Left lobe of liver (tissue), 2 donors: ENCODE data around the gene MPV17L. TPM values are rescaled to one million over a fixed set of nuclear protein-coding genes. Genes with fewer than 3 reads are reported as not detected.
"Not testable (repeated sequence)": the region's sequence is repeated elsewhere in the genome, so short reads cannot be mapped to it uniquely, and the experiment has no call there.

Source experiments
- ATAC-seq: fragments of 200-7000 bp; cut with Tn5 transposase; one replicate; pipeline ENCODE4 v1.9.1; 2020; ENCODE audit warnings: mild to moderate bottlenecking, moderate library complexity
- DNase-seq: peaks from one replicate; pipeline ENCODE4 v3.0.0-alpha.2; 2020; ENCODE audit warnings: low spot score
- total RNA-seq: library from RNA; stranded (reverse); gene quantifications from one replicate; pipeline ENCODE4 v1.2.1, GENCODE V29; 2021
- donor health status: DM: no; HTN: no; CAD: no; lungs with moderate emphysema.
- donor health status: DM: no; HTN: yes; CAD: no.

MPV17L gene
- total RNA-seq, result 14.6 TPM

GRCh38 chr16:15395631-15396508 lies at the start of gene MPV17L:
Gene MPV17L (plus strand): TSS chr16:15395754. CDS start chr16:15395898, 144 bp downstream.
- ATAC-seq (peak; percentile 84), DNase-seq (peak; percentile 84)

GRCh38 chr16:15348721-15349120 lies 46.8 kb upstream of the MPV17L start:
- ATAC-seq, DNase-seq: not testable (repeated sequence)

DNA sequence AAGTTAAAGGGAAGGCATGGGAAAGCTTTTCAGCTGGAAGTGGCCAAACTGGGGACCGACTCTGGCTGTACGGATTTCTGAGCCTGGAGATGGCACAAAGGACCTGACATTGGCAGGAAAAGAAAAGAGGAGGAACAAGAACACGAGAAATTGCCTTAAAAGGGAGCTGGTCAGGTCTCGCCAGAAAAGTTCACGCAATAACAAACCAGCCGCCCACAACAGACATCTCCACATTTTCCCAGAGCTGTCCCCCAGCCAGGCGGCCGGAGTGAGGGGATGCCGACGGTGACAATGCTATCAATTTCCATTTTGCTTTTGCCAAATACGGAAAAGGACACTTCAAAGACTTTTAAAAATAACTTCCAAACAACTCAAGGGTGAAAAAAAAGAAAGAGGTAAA lies 44.3 kb upstream of the MPV17L start:
- DNase-seq, ATAC-seq: not testable (repeated sequence)

DNA sequence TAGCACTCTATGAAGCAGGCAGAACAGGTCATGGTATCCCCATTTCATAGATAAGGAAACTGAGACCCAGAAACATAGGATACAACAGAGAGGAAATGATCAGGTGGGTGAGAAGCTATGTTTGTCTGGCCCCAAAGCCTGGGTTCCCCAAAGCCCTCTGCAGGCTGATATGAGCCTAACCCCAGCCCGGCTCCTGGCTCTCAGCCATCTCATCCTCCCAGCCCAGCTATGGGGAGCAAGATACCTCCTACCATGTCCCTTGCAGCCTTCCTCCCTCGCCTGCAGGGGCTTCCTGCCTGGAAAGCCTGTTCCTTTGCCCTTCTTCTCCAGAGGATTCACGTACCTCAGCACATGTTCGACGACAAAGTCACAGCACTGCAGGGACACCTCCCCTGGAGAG lies 43.8 kb upstream of the MPV17L start:
- not testable (repeated sequence) for ATAC-seq, DNase-seq

GRCh38 chr16:15352852-15353251 lies 42.7 kb upstream of the MPV17L start:
- not testable (repeated sequence) for DNase-seq, ATAC-seq

- ATAC-seq, result not testable (repeated sequence)
These were observed 40.7 kb upstream of the MPV17L start for GRCh38 chr16:15354846-15355245.

DNA sequence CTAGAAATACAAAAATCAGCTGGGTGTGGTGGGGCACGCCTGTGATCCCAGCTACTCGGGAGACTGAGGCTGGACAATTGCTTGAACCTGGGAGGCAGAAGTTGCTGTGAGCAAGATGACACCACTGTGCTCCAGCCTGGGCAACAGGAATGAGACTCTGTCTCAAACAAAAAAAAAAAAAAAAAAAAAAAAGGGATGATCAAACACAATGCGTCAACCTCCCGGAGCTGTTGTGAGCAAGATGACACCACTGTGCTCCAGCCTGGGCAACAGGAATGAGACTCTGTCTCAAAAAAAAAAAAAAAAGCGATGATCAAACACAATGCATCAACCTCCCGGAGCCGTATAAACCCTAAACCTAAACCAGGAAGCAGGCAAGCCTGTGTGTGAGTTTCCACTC lies 38.1 kb upstream of the MPV17L start:
- not testable (repeated sequence) for DNase-seq

More at GRCh38 chr16:15354846-15355245, 40.7 kb upstream of the MPV17L start:
- not testable (repeated sequence) for DNase-seq

DNA sequence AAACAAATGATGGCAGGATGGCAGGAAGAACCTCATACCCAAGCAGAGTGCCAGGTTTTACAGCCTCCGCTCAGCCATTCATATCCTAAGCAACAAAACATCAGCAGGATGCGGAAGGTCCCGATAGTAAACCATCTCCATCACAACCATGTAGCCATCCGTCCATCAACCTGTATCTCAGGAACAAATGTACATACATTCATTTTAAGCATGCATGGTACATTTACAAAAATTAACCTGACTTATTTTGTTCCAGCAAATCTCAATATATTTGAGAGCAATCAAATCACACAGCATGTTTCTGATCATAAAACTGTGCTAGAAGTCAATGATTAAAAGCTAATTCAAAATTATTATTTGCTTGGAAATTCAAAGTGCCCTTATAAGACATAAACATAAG lies 17.4 kb upstream of the MPV17L start, which contains the start of gene NPIPA5:
Gene NPIPA5 (minus strand): TSS at position 101 of the 400 bp plus-strand sequence. CDS start 0 bp downstream, at position 101.
- not testable (repeated sequence) for DNase-seq, ATAC-seq

More for the DNA sequence above, 38.1 kb upstream of the MPV17L start:
- ATAC-seq, result not testable (repeated sequence)

DNA sequence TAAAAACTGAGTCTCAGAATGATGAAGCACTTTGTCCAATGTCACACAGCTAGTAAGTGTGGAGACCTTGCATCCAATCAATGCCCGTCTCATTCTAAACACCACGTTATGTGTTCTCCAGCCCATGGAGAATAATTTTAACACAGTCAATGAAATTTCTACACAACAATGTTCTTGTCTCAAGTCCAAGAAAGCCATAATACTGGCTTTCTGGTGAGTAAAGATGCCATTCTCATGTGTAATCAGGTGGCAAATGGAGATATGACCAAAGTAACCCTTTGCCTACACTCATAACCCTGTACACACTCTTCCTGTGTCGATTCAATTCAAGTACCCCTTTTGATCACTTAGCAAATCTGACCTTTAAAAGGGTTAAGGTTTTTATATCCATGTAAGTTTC lies 12.7 kb upstream of the MPV17L start:
- DNase-seq, ATAC-seq: not testable (repeated sequence)

GRCh38 chr16:15388060-15388459 lies 7.5 kb upstream of the MPV17L start:
- not testable (repeated sequence) for ATAC-seq

DNA sequence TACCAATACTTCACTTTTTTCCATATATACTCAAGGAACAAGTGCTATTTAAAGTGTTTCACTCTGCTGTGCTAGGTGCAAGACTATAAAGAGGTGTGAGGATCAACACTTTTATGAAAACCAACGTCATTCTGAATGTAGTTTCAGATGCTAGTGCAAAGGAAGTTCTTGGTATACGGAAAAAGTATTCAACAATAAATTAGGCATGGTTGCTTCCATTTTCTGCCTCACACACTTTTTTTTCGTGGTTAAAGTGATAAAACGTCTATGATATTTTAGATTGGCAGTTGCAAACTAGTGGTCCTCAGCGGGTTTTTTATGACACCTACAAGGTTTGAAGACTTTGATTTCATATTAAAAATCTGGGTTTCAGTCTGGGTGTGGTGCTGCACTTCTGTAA lies 5.6 kb upstream of the MPV17L start:
- ATAC-seq, DNase-seq: not testable (repeated sequence)

More at GRCh38 chr16:15388060-15388459, 7.5 kb upstream of the MPV17L start:
- DNase-seq, result not testable (repeated sequence)

DNA sequence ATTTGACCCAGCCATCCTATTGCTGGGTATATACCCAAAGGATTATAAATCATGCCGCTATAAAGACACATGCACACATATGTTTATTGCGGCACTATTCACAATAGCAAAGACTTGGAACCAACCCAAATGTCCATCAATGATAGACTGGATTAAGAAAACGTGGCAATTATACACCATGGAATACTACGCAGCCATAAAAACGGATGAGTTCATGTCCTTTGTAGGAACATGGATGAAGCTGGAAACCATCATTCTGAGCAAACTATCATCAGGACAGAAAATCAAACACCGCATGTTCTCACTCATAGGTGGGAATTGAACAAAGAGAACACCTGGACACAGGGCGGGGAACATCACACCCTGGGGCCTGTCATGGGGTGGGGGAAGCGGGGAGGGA lies 2.5 kb upstream of the MPV17L start:
- ATAC-seq, DNase-seq: not testable (repeated sequence)

- peak; percentile 7 for ATAC-seq
- not testable (repeated sequence) for DNase-seq
These were observed 915 bp downstream of the MPV17L start for GRCh38 chr16:15396509-15396829.

DNA sequence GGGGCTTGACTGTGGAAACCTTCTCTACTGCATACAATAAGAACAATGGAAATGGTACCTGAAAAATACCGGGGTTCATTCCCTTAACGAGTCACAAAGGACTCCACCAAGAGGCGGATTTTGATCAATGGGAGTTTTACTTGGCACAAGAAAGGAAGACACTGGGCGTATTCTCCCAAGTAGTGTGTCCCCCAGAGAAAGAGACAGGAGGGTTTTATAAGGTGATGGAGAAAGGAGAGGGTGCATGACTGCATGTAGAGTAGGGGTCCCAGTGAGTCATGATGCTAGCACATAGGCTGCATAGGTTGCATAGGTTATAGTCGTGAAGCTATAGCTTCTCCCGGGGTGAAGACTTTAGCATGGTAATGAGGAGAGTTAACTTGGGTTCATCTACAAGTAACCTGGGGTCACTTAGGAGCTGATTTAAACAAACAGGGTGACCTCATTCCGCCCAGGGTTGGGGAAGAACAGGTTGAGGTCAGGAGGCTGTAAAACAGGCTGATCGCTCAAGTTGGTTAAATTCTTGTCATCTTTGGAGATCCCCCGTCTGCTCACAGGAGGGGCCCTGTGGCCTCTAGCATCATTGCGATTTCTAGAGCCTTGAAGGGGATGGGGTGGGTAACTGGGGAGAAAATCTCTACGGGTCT lies 1.5 kb downstream of the MPV17L start:
- DNase-seq (no peak), ATAC-seq (no peak)

DNA sequence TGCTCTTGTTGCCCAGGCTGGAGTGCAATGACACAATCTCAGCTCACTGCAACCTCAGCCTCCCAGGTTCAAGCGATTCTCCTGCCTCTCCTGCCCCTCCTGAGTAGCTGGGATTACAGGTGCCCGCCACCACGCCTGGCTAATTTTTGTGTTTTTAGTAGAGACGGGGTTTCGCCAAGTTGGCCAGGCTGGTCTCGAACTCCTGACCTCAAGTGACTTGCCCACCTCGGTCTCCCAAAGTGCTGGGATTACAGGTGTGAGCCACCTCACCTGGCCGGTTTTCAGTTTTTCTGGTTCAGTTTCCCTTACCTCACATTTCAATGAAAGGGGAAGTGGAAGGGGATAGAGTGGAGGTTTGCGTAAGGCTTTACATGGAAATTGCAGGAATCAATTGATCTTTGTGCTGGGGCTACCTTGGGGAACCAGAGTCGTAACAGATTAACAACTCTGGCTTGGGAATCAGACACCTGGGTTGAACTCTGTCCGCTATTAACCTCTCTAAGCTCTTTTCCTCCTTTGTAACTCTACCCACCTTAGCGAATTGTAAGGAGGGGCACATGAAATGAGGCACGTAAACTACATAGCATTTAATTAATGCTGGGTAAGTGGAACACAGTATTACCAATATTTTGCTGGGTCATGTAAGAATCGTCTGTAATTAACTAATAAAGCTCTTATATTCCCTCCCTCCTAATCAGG lies 3.2 kb downstream of the MPV17L start:
- peak; percentile 67 for ATAC-seq
- peak; percentile 75 for DNase-seq

DNA sequence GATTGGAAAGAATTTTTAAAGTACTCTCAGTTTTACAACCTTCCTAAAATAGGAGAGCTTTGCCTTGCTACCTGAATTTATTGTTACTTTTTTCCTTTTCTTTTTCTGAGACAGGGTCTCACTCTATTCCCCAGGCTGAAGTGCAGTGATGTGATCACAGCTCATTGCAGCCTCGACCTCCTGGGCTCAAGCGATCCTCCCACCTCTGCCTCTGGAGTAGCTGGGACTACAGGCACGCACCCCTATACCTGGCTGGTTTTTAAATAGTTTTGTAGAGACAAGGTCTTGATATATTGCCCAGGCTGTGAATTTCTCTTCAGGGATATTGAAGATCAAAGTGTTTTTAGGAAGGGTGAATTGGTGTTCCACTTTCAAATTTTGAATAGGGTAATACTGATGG lies 3.8 kb downstream of the MPV17L start:
- ATAC-seq, result no peak
- no peak for DNase-seq

- DNase-seq, ATAC-seq: not testable (repeated sequence)
These were observed 4.8 kb downstream of the MPV17L start for GRCh38 chr16:15400314-15400713.

DNA sequence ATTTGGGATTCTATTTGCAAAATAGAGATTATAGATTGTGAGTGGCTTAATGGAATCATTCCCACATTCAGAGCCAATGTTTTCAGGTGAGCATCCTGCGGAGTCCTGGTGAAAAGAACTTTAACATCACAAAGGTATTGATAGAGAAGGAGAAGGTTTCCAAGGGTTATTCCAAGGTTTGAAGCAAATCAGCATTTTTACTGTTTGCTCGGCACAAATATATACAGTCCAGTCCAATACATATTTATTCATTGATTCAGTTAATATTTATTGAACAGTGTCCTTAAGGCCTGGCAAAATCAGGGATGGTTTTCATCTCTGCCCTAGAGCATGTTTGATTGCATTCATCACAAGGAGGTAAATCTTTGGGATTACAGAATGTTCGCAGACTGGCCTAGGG lies 6.4 kb downstream of the MPV17L start:
- ATAC-seq (no peak), DNase-seq (no peak)

- no peak for ATAC-seq
- no peak for DNase-seq
These were observed 7.9 kb downstream of the MPV17L start for GRCh38 chr16:15403392-15403995.

- ATAC-seq, result peak; percentile 21
These were observed 8.5 kb downstream of the MPV17L start for GRCh38 chr16:15404091-15404490.

More at GRCh38 chr16:15404091-15404490, 8.5 kb downstream of the MPV17L start:
- not testable (repeated sequence) for DNase-seq
